WI38 (cell line): ENCODE data around the gene ARHGAP31.
"Not testable (repeated sequence)": the region's sequence is repeated elsewhere in the genome, so short reads cannot be mapped to it uniquely, and the experiment has no call there.

Experiments
- H3K4me3 ChIP-seq: 2 replicates; pipeline ENCODE4 v1.5.1; 2011; ENCODE audit warnings: low read depth, mild to moderate bottlenecking, control low read depth, low read length
- TF ChIP-seq, protein P1 (sequence below): IDR thresholded peaks from 2 replicates; pipeline ENCODE4 v1.5.1; 2012; ENCODE audit warnings: low read depth, mild to moderate bottlenecking, control low read depth, low read length

ARHGAP31 gene

DNA sequence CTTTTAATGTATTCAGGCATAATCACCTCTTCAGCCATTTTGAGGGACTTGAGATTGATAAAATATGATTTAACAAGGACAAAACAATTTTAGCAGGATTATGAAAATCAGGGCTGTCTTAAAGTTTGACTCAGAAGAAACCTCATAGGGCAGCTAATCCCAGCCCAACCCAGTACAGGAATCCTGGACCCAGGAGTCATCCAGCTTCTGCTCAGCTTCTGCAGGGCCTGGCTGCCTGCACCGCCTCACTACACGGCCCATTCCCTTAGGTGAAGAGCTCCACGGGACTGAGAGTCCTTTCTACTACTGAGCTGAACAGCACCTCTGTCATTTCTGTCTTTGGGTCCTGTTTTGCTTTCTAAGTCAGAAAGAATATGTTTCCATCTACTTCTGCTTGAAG lies 37.5 kb downstream of the ARHGAP31 start:
- no peak overlapping the region for H3K4me3 ChIP-seq
- TF ChIP-seq, protein P1, sequence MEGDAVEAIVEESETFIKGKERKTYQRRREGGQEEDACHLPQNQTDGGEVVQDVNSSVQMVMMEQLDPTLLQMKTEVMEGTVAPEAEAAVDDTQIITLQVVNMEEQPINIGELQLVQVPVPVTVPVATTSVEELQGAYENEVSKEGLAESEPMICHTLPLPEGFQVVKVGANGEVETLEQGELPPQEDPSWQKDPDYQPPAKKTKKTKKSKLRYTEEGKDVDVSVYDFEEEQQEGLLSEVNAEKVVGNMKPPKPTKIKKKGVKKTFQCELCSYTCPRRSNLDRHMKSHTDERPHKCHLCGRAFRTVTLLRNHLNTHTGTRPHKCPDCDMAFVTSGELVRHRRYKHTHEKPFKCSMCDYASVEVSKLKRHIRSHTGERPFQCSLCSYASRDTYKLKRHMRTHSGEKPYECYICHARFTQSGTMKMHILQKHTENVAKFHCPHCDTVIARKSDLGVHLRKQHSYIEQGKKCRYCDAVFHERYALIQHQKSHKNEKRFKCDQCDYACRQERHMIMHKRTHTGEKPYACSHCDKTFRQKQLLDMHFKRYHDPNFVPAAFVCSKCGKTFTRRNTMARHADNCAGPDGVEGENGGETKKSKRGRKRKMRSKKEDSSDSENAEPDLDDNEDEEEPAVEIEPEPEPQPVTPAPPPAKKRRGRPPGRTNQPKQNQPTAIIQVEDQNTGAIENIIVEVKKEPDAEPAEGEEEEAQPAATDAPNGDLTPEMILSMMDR: no peak

DNA sequence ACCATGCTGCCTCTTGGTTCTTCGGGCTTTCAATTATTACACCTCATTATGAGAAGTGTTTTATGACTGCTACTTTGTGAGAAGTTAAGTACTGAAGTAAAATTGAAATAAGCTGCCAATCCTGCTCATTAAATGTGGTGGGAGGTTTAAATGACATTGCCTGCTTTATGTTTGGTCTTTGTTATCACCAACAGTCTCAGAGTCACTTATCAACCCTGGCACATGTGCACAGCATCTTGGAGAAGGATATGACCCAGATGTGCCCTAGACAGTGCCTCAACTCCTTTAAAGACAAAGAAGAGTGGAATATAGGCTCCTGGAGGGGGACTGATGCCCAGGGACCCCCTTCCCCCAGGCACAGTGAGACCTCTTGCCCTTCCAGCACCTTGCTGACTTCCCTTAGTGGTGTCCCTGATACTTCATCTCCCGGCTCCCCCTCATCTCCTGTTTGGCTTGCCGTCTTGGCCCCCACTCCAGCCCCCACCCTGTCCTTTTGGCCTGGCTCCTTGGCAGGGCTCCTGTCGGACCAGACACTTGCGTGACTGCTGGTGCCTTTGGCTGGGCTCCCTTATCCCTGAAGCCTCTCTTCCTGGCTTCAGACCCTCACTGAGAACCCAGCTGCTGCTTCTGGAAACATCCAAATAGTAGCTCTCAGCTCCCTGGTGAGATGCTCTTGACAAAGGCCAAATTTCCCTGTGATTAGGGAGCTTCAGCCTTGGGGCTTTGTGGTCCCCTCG lies 39.8 kb downstream of the ARHGAP31 start:
- TF ChIP-seq, protein P1: no peak
- no peak overlapping the region for H3K4me3 ChIP-seq

DNA sequence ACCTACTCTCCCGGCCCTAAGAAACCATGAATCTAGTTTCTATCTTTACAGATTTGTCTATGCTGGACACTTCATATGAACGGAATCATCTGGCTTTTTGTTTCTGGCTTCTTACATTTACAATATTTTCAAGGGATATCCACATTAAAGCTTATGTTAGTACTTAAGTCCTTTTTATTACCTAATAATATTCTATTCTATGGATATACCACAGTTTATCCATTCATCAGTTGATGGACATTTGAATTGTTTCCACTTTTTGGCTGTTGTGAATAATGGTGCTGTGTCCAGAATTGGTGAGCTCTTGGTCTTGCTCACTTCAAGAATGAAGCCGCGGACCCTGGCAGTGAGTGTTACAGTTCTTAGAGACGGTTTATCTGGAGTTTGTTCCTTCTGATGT lies 42.6 kb downstream of the ARHGAP31 start:
- TF ChIP-seq, protein P1: no peak
- H3K4me3 ChIP-seq: no peak overlapping the region

DNA sequence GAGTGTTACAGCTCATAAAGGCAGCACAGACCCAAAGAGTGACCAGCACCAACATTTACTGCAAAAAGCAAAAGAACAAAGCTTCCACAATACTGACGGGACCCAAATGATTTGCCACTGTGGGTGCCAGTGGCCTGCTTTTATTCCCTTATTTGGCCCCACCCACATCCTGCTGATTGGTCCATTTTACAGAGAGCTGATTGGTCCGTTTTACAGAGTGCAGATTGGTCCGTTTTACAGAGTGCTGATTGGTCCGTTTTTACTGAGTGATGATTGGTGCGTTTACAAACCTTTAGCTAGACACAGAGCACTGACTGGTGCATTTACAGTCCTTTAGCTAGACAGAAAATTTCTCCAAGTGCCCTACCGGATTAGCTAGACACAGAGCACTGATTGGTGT lies 43.2 kb downstream of the ARHGAP31 start:
- H3K4me3 ChIP-seq: not testable (repeated sequence)

DNA sequence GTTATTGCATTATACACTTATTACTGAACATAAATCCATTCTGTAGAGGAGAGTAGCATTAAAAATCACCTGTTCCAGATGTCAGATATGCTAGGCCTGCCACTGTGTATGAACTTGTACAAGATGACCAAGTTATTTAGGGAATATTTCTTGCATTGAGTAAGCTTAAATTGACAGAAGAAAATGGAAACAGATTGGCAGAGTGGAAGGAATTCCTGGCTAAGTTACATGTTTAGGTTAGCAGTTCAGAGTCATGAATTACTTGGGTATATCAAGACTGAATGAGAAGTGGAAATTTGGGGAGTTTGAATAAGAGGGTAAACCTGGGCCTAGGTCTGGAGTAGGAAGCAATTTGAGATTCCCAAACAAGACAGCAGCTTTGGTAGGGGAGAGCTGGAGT lies 44.6 kb downstream of the ARHGAP31 start:
- TF ChIP-seq, protein P1: no peak

DNA sequence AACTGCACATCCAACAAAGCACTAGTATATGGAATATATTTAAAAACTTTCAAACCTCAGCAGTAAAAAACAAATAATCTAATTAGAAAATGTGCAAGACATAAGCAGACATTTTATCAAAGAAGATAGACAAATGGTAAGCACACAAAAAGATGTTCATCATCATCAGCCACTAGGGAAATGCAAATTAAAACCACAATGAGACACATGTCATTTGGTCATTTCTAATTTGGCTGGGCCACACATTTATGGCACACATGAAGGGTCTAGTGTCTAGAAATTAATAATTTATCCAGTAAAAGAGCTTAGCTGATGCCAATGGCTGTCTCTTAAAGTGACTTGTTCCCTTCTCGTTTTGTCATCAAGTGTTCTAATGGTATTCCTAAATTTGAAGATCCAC lies 45.8 kb downstream of the ARHGAP31 start:
- H3K4me3 ChIP-seq: no peak overlapping the region
- TF ChIP-seq, protein P1: no peak

More for the DNA sequence above, 44.6 kb downstream of the ARHGAP31 start:
- no peak overlapping the region for H3K4me3 ChIP-seq

DNA sequence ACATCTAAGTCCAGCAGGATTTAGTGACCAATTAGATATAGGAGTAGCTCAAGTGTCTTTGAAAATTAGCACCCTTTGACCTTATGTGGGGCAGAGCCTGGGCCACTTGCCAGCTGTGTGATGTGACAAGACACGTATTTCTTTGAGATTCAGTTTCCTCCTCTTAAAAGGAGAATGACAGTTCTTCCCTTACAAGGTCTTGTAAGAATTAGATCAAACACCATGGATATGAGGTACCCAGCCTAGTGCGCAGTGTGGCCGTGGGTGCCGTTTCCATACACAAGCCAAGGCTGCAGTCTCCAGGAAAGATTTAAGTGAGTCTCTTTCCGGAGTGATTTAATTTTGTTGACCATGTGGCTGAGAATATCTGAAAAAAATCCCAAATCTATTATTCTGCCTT lies 46.3 kb downstream of the ARHGAP31 start:
- no peak overlapping the region for H3K4me3 ChIP-seq
- TF ChIP-seq, protein P1: no peak

DNA sequence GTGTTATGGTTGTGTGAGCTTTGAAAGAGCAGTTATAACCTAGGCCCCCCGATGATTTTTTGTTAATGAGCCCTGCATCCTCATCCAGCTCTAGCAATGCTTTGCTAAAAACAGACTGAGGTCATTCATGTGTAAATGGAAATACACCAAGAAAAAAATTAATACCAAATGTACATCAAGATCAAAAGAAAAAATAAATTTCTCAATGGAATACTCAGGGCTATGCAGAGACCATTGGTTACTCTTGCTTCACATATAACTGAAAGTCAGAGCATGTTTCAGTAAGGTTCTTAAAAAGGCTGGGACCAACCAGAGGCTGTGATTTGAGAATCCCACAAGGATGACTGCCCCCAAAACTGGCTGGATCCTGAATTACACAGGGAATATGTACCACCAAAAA lies 48.0 kb downstream of the ARHGAP31 start:
- TF ChIP-seq, protein P1: no peak
- H3K4me3 ChIP-seq: no peak overlapping the region
